T1000 (cell line): ENCODE results near the gene SLC6A6.

ENCODE experiments used
- DNase-seq: peaks from one replicate; lab custom pipeline; 2025; ENCODE audit warnings: mixed read lengths; lab: John Stamatoyannopoulos, UW

SLC6A6 gene

GRCh38 chr3:14372587-14372986 is 29.8 kb upstream of the SLC6A6 start:
- no peak for DNase-seq

DNA sequence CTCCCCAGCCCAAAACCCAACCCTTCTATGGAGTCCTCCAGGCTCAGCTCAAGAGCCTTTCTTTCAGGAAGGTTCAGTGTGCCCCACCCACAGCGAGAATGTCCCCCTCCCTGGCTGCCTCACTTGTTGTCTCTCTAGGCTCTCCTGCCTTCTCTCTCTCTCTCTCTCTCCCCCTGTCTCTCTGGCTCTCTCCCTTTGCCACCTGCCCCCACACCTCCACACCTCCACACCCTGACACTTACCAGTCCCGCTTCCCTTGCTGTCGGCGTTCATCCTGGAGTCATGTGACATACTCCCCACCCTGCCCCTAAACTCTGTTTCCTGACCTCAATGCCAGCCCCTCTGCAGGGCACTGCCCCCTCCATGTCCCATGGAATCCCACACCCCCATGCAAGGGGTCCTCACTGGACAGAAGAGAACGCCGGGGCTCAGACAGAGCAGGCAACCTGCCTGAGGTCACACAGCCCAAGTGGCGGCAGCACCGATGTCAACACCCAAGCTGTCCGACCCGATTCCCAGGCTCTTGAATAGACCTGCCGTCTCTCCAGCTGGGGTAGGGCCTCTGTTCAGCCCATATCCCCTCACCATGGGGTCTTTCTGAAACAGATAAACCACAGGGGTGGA is 28.5 kb upstream of the SLC6A6 start:
- no peak for DNase-seq

GRCh38 chr3:14374444-14374883 is 27.9 kb upstream of the SLC6A6 start:
- DNase-seq = no peak

- no peak for DNase-seq
These were observed 27.2 kb upstream of the SLC6A6 start for GRCh38 chr3:14375192-14375591.

- DNase-seq = no peak
These were observed 25.9 kb upstream of the SLC6A6 start for GRCh38 chr3:14376348-14377043.

DNA sequence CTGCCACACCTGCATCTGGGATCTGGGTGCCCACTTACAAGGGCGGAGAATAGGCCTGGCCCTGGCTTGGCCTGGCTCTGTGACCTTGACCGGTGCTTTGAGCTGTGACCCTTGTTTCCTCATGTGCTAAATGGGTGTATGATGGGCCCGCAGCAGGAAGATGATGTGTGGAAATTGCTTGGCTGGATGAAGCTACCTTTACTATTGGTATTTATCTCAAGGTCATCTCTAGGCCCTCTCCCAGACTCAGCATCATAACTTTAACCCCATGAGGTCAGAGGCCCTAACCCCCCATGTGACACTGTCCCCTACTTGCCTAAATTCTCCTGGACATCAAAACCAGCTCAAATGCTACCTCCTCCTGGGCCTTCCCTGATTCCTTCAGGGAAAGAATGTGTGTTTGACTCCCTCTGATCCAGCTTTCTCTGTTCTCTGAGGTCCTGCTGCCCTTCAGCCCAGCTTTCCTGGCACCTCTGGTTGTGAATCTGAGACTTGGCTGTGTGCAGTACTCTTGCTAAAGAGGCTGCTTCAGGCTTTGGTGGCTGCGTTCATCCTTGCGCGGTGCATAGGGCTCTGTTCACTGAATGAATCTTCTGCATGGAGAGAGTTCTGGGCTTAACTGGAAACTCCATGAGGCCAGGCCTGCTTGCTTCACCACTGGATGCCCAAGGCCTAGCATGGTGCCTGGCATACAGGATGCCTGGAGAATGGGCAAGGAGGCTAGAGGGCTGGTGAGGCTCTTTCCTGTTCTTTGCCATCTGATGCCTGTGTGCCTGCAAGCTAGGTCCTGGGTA is 25.2 kb upstream of the SLC6A6 start:
- no peak for DNase-seq

- no peak for DNase-seq
These were observed 24.6 kb upstream of the SLC6A6 start for GRCh38 chr3:14377838-14378169.

DNA sequence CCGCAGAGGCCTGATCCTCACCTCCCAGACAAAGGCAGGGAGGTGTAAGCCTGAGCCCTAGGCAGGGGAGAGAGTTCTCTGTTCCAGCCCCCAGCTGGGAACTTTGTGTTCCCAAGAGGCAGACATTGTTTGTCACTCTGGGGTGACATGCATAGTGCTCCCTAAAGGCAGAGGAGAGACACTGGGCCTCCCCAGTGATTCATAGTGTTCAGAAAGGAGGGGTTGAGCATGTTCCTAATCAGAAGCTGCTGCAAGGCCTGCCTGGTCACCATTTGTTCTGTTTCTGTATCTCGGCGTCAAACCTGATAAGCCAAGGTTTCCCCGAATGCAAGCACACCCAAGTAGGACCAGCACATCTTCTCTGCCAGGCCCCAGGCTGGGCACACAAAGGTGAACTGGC is 24.0 kb upstream of the SLC6A6 start:
- DNase-seq = no peak

- DNase-seq = no peak
These were observed 22.6 kb upstream of the SLC6A6 start for GRCh38 chr3:14379843-14380242.

- DNase-seq = no peak
These were observed 16.2 kb upstream of the SLC6A6 start for GRCh38 chr3:14386254-14386653.

DNA sequence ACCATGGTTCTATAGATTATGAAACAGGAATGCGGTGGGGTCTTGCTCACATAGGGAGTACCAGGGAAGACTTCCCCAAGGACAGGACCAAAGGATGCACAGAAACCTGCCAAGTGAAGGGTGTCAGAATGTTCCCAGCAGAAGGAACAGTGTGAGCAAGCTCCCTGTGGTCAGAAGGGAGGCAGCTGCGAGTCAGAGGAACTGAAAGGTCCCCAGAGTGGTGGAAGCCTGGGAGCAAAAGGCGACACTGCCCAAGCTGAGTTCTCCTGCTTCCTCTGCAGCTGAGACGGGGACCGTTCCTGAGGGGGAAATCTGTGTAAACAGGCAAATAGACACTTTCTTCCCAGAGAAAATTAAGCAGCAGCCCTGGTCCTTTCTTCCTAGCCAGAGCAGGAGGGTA is 14.2 kb upstream of the SLC6A6 start:
- DNase-seq = no peak

- no peak for DNase-seq
These were observed 13.2 kb upstream of the SLC6A6 start for GRCh38 chr3:14389166-14389606.

- DNase-seq = no peak
These were observed 12.7 kb upstream of the SLC6A6 start for GRCh38 chr3:14389716-14390115.

DNA sequence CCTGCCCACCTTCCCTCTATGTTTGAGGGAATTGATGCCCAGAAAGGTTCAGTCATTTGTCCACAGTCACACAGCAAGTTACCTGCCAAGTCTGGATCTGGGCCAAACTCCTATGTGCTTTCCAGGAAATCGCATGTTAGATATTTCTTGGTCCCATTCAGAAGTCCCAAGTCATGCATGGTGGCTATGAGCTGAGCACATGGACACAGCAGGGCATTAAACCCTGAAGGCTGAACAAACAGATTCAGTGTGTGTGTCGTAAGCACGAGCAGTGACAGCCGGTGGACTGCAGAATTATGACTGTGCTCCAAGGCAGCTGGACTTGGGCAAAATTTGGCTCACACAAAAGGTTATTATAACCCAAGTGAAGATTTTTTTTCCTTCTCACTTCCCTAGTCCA is 11.4 kb upstream of the SLC6A6 start:
- no peak for DNase-seq

- no peak for DNase-seq
These were observed 10.2 kb upstream of the SLC6A6 start for GRCh38 chr3:14392231-14392630.

- no peak for DNase-seq
These were observed 9.5 kb upstream of the SLC6A6 start for GRCh38 chr3:14392803-14393319.

DNA sequence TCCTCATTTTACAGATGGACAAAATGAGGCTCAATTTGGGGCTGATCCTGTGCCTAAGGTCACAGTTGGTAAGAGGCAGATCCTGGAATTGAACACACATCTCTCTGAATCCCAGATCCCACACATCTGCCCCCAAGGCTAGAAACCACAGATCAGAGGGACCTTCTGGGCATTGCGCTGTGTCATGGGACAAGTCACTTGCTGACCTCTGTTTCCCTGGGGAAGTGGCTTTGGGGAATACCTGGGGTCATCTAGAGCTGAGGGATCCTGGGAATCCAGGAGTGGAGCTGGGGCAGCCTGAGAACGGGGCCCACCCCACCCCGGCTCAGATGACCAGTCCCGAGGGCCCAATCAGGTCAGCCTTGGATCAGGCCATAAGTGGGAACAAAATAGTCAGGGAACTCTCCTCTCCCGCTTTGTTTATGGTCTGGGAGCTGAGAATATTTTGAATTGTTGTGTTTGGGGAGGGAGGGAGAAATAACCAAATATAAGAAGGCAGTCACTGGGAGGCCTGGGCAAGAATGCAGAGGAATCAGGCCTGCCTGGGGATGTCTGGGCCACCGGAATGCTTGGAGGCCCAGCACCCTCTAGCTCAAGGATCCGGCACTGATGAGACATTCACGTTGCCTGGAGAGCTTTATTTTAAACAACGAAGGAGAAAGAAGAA is 8.8 kb upstream of the SLC6A6 start:
- DNase-seq = no peak

- no peak for DNase-seq
These were observed 6.2 kb upstream of the SLC6A6 start for GRCh38 chr3:14396031-14396692.

DNA sequence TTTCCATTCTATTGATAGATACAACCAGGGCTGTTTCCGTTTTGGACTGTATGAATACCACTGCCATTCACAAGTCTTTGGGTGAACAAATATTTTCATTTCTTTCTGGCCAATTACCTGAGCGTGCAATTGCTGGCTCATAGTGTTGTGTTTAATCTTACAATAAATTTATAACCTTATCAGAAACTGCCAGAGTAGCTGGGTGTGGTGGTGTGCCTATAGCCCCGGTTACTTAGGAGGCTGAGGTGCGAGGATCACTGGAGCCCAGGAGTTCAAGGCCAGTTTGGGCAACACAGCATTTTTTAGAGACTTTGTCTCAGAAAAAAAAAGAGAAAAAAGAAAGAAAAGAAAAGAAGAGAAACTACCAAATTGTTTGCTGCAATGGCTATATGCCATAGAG is 5.4 kb upstream of the SLC6A6 start:
- DNase-seq = no peak

DNA sequence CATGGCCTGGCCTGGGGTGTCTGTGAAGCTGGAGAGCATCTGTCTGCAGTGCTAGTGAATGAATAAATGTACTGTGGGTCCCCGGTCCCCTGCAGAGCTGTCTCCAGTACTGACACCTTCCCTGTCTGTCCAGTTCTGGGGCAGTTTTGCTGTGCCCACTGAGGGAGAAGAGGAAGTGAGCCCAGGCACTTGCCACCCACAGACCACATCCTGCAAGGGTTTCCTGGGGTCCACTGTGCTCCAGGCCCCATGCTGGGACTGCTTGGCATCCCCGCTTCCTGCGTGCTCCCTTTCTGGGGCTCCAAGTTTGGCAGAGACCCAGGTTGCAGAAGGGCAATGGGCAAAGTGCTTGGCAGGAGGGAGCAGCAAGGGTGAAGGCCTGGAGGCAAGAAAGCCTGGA is 4.9 kb upstream of the SLC6A6 start:
- DNase-seq = no peak

- DNase-seq = no peak
These were observed 4.2 kb upstream of the SLC6A6 start for GRCh38 chr3:14397940-14398796.
